NCI-H774 (cell line): ENCODE data around the gene ASCL2.

Experiments
- DNase-seq: peaks from one replicate; lab custom pipeline; 2025; lab: John Stamatoyannopoulos, UW

The ASCL2 gene

DNA sequence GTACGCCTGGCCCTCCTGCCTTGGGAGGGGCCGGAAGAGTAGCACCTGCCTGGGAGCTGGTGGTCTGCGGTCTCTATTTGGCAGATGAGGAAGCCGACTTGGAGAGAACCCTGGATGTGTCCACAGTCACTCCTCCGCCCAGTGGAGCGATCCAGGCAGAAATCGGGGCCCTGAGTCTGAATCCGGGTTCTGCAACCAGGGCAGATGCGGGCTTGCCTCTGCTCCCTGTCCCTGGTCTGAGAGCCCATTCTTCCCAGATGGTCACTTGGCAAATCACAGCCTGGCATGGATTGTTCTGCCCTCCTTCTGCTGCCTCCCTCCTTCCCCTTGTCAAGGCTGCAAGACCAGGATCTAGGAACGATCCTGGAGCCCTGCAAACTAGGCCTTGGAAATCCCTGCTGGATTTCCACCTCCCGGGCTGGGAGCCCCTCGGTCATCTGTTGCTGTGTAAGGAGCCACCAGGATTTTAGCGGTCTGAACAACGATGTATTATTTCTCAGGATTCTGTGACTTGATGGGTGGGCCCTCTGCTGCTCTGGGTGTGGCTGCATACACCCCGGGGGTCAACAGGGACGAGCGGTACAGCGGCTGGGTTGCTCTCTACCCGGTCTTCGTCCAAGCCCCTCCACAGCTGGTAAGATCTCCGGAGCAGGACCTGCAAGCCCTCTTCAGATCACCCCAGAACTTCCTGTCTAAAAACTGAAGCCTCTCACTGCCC lies 2.0 kb upstream of the ASCL2 start:
- no peak for DNase-seq

- no peak for DNase-seq
These were observed 1.2 kb upstream of the ASCL2 start for GRCh38 chr11:2271327-2272227.

- DNase-seq = no peak
These were observed 614 bp upstream of the ASCL2 start for GRCh38 chr11:2271077-2271326.

DNA sequence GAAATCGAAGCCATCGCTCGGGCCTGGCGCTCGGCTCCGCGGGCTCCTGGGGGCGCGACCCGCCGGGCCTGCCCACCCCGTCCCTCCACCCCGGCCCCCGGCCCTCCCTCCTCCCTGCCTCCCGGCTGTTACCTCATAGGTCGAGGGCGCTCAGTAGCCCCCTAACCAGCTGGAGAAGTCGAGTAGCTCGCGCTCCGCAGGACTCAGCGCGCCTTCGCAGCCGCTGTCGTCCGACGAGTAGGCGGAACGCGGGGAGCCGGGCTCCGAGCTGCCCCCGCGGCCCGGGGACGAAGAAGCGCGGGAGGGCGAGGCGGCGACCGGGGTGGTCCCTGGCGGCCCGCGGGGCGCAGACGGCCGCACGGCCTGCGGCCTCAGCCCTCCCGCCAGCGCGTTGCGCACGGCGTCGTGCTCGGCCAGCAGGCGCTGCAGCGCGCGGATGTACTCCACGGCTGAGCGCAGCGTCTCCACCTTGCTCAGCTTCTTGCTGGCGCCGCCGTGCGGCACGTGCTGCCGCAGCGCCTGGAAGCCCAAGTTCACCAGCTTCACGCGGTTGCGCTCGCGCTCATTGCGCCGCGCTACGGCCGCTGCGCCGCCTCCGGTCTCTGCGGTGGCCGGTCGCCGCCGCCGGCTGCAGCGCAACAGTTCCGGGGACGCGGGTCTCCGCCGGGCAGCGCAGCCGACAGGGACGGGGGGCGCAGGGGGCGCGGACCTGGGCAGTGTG lies 627 bp downstream of the ASCL2 start:
- DNase-seq = peak; percentile 10

DNA sequence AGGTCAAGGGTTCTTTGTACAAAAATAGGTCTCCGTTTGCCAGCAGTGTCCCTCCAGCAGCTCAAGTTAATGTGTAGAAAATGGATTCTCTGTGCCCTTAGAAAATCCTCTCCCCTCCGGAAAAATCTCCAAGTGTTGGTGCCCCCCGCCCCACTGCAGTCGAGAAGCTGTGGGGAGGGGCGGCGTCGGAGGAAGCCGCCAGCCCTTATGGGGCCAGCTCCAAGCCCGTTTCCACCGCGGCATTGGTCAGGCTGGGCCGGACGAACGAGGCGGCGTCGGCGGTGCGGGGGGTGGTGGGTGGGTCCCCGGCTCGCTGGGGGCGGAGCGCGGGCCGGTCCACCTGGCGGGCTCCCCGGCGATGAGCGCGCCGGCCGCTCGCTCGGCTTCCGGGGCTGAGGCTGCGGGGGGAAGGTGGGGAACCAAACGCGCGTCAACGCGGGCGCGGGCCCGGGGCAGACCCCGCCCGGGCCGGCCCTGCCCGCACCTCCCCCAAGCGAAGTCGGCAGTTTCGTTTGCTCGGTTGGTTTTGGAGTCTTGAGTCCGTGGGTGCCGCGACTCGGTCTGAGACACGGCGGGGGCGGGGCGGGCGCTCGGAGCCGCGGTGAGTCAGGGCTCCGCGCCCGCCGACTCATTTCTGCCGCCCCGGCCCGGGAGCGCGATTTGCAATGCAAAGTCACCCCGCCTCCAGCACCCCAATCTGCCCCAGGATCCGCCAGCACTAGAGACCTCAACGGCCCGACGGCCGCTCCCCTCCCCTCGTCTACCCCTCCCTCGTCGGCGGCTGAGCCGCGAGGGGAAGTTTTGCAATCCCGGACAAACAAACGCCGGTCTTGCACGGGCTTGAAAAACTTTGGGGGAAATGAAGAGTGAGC lies 1.4 kb downstream of the ASCL2 start:
- DNase-seq = peak; percentile 66

- no peak for DNase-seq
These were observed 2.3 kb downstream of the ASCL2 start for GRCh38 chr11:2267851-2268728.

DNA sequence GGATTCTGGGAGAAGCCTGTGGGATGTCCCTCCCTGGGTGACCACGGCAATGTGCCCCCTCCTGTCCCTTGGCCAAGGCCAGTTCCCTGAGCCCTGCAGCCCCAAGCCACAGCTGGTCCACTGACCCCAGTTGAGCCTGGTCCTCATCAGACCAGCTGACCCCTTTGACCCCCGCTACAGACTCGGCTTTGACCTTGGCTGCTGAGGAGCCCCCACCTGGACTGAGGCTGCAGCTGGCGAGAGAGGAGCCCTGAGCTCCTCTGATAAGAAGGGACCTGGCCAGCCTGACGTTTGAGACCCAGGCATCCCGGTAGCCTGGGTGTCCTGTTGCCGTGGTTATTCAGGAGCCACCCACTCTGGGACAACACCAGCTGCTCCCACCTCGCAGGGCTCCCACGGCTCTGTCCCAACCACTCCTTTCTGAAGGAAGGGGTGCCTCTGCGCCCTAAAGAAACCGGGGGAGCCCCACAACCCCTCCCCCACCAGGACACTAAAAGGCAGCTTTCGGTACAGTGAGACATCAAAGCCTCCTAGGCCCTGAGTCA lies 3.0 kb downstream of the ASCL2 start:
- DNase-seq = no peak

DNA sequence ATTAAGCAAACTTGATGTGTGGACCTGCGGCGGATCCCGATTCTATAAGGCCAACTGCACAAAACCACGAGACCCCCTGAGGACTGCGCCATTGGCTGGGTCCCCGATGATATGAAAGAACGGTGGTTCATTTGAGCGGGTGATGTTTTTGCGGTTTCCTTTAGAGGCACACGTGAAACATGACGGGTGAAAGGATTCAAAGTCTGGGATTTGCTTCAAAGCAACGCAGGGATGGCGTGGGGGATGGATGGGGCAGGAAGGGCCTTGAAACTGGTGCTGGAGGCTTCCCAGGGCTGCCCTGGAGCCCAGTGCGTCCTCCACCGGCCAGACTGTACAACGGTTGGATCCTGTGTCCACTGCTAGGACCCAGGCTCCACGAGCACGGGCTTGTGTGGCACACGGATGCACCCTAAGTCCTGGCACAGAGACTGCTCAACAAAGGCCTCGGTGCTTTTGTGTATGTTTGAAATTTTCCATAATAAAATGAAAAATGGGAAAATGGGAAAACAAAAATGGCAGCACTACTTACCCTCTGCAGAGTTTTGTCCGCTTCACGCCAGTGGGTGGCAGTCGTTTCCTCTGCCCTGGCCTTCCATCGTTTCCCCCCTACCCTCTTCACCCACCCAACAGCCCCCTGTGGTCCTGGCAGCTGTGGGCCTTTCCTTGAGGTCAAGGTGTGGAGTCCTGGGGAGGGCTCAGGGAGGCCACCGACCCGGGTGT lies 3.6 kb downstream of the ASCL2 start:
- no peak for DNase-seq

DNA sequence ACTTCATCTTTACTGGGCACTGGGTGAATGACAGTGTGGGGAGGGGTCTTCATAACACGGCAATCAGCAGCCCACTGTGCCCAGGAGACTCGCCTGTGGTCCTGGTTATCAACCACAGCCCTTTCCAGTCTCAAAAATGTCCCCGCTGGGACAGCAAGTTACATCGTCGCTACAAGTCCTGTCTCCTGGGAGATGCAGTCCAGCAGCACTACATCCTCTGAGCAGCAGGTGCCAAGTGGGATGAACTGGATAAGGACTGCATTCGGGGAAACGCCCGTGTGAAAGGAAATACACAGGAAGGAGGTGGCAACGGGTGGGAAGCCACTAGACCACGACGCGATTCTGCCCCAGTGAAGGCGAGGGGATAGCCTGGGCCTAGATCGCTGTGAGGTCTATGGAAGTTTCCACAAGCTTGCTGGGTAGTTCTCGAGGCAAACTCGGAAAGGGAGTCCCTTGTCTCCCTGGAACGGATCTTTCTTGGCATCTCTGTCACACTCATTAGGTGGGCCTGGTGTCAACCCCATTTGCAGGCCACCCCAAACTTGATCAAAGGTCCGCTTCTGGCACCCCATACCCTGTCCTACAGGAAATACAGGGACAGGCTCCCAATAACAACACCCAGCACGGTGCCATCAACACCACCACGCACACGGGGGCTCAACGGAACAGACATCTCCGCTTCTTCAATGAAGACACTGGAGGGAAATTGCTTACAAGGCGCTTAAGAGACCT lies 4.4 kb downstream of the ASCL2 start:
- no peak for DNase-seq

GRCh38 chr11:2265396-2265795 lies 5.0 kb downstream of the ASCL2 start:
- DNase-seq = no peak

DNA sequence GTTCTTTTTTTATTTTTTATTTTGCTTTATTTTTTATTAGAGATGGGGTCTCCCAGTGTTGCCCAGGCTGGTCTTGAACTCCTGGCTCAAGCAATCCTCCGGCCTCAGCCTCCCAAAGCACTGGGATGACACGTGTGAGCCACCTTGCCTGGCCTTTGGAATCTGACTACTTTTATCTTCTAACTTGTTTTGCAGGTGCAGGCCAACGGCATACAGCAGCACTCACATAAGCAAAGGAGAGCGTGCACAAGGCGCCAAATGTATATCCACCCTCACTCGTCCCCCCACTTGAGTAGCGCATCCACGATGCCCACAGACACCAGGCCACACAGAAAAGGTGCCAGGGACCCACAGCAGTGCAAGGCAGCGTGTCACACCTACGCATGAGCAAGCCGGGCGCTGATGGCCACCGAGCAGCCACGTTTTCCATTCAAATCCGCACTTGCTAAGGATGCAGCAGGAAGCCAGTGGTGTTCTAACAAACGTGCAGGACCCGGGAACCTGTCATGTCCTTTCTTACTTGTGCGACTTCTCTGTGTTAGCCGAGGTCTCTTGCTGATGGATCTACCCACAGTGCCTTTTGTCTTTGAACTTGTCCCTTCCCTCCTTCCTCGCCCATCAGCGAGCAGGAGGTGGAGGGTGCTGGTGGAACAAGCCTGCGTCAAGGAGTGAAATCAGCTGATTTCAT lies 5.9 kb downstream of the ASCL2 start:
- DNase-seq = no peak

GRCh38 chr11:2263724-2264360 lies 6.5 kb downstream of the ASCL2 start:
- no peak for DNase-seq

DNA sequence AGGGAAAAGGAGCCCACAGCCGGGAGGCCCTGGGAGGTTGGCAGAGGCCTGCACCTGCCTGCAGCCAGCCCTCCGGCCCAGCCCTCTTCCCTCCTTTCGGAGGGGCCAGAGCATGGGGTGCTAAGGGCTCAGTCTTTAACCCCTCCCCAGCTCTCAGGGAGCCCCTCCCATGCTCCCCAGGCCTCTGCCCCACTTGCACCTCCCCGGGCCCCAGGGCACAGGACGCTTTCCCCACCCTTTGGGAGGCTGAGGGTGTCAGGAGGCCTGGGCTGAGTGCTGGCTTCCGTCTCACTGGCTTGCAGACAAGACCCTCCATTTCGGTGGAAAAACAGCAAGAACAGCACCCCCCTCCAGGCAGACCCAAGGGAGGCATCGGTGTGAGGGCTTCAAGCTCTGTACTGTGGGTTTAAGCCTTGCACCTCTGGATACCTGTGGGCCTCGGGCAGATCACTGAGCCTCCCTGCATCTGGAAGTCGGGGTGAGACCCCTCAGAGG lies 7.3 kb downstream of the ASCL2 start:
- DNase-seq = no peak

DNA sequence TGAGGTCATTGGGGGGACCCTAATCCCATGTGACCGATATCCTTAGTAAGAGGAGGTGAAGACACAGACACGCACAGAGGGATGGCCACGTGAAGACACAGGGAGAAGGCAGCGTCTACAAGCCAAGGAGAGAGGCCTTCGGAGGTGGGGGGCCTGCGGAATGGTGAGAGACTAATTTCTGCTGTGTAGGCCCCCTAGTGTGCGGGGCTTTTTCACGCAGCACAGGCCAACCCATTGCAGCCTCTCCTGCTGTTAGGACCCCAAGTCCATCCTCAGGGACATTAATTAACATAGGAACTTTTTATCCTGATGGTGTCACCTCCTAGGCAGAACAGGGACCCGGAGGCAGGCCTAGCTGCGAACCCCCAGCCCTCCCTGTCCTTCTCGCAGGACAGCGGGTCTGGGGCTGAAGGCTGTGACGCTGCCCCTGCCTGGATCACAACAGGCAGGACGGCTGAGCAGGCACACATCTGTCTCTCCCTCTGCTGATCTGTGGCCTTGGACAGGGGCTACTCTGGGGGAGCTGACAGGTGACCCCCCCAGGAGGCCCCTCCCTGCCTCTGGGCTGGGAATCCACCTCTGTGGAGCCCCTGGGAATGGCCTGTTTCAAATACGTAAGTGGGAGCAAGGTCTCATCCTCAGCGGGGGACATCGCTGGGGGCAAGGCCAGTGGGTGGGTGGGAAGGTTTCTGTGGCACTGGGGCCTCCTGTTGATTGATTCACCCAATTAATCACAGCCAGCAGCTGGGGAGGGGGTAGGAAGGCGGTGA lies 7.9 kb downstream of the ASCL2 start:
- DNase-seq = no peak

DNA sequence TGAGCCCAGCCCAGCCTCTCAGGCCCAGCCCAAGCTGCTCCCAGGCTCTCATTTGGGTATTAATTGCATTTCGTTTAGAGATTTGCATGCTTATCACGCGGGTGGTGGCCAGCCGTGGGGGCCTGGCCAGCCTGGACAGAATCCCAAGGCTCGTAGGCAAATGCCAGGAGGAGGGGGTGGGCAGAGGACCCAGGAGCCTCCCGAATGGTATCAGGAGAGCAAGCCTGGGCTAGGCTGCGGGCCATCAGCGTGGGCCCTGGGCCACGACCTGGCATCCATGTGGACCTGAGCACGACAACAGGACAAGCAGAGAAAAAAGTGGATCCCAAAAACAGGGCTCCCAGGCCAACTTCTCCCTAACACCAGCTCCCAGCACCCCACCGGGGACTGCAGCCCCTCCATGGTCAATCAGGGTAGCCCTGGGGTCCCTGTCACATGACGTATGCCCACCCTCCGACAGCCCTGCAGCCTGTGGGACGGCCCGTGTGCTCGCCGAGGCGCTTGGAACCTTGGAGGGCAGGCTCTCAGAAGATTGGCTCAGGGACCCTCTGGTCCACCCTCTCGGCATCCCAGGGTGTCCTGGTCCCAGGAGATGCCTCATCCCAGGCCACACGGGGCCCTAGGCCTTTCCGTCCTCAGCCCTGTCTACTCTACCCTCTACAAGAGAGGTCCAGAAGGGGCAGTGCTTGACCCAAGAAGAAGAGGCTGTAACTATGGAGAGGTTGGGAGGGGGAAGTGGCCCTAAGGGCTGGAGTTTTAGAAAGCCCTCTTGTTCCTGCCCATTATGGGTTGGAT lies 8.8 kb downstream of the ASCL2 start:
- no peak for DNase-seq
